GM19463 (cell line): ENCODE measurements around the gene ST7.
"Not testable (repeated sequence)": the region's sequence is repeated elsewhere in the genome, so short reads cannot be mapped to it uniquely, and the experiment has no call there.

Experiments
- ATAC-seq: cut with Tn5 transposase; IDR thresholded peaks from one replicate; pipeline ENCODE4 v1.9.1; 2021; ENCODE audit warnings: mild to moderate bottlenecking, moderate library complexity; ENCODE audit not compliant: unreplicated experiment

ST7 gene

DNA sequence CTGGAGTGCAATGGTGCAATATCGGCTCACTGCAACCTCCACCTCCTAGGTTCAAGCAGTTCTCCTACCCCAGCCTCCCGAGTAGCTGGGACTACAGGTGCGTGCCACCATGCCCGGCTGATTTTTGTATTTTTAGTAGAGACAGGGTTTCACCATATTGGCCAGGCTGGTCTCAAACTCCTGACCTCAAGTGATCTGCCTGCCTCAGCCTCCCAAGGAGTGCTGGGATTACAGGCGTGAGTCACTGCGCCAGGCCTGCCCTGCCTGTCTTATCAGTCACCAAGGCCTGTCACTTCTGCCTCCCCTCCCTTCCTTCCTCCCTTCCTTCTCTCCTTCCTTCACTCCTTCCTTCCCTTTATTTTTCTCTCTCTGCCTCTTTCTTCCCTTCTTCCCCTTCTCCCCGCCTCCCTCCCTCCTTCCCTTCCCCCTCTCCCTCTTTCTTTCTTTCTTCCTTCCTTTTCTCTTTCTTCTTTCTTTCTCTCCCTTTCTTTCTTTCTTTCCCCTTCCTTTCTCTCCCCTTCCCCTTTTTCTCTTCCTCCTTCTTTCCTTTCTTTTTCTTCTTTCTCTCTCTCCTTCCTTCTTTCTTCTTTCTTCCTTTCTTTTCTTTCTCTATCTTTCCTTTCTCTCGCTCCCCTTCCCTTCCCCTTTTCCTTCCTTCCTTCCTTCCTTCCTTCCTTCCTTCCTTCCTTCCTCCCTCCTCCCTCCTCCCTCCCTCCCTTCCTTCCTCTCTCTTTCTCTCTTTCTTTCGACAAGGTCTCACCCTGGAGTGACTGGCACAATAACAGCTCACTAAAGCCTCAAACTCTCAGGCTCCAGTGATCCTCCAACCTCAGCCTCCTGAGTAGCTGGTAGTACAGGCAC is 3.1 kb upstream of the ST7 start:
- ATAC-seq = no peak

DNA sequence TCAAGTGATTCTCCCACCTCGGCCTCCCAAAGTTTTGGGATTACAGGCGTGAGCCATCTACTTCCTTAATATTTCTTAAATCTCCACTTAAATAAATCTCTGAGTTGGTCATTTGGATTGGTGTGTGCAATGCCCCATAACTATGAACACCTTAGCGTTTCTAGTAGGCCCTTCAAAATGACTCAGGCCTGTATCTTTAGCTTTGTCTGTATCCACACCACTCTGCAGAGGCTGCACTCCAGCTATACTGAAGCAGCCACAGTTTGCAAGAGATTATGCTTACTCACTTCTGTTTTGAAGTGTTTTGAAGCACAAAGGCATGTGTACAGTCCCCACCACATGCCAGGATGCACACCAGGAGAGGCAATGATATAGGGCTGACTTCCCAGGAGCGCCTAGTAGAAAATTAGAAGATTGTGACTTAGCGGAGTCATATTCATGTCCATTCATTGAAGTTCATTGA is 2.4 kb upstream of the ST7 start:
- no peak for ATAC-seq

DNA sequence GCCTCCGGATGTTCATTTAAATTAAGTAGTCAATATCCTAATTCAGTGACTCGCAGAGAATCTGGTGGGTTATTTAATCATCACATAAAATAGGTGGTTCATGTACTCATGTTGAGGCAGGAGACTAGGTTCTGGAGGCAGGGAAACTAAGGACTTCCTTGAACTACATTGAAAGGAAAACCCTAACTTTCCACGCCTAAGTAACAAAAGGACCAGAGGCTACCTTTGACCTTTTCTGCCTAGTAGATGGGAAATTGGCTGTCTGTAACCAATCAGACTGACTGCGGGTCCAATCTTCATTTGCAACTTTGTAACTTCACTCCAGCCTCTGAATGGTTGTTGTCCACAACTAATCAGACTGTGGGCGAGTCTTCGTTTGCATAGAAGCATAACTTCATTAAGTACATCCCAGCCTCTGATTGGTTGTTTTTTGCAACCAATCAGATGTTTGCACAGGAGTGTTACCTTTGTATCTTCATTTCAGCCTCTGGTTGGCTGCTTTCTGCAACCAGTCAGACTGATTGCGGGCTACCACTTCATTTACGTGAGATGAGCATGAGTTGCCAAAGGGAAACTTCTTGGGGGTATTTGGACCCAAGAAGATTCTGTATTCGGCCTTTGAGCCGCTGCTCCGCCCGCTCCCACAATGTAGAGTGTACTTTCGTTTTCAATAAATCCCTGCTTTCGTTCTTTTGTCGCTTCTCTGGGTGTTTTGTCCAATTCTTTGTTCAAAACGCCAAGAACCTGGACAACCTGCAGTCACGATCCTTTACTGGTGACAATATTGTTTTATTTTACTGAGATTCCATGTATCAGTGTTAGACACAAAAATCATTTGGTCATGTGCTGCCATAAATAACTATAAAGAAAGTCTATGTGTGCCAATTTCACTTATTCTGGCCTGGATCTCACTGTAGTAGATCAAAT is 1.7 kb upstream of the ST7 start:
- no peak for ATAC-seq

DNA sequence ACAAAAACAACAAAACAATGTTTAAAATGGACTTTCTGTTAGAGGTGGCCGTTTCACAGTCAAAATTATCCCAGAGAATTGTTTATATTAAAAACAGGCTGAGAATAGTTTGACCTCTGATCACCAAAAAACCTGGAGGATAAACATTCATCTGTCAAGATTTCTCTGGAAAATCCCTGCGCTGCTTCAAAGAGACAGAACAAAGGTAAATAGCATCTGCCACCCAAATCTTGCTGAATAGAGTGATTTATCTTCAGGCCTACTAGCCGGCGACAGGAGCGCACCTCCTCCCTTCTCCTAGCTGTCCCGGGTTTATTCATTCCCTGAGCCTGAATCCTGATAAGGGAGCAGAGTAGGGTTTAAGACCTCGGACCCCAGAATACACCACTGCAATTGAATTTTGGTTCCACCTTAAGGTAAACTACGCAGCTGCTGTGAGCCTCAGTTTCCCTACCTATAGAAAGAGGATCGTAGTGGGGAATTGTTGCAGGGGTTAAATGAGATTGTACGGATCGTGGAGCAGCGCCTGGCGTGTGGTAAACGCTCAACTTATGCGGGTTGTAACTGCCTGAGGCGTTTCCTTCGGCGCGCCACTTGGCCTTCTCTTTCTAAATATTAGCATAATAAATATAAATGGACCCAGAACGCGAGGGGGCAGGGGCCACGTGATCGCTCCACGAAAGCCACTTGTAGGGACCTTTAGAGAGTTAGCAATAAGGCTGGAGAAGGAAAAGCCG is 498 bp upstream of the ST7 start:
- peak; percentile 14 for ATAC-seq

DNA sequence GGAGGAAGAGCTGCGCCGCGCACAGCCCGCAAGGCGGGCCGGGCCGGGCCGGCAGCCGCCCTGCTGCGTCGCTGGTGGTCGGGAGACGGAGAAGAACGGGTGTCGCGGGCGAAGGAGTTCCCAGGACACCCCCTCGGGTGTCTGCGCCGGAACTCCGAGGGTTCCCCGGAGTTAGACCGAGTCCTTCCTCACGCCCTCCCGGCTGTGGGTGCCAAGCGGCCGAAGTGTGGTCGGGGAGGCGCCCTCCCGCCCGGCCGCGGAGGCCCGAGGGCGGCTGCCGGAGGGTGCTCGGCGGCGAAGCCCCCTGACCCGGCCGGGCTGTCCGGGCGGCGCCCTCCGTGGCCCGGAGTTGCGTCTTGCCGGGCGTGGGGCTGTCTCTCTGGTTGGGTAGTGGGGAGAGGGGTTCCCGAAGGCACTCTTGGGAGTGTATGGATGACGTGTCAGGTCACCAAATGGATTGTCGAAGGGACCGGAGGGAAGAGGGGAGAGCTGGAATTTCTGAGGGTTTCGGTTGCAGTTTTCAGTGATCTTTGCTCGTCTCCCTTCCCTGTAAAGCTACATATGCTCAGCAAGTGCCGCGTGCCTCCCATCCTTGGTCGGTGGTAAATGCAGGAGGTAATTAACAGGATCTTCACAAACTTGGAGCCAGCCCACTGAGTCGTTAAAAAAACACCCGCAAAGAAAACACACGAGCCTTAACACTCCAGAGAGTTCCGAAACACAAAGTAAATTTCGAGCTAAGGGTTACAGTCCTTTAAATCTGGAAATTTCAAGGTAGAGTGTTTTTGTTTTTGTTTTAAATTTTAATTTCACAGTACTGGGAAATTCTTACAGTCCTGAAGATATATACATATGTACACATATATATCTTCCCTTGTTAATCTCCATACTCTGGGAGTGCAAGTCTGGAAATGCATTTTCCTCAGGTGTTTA is 871 bp downstream of the ST7 start:
- peak; percentile 17 for ATAC-seq

DNA sequence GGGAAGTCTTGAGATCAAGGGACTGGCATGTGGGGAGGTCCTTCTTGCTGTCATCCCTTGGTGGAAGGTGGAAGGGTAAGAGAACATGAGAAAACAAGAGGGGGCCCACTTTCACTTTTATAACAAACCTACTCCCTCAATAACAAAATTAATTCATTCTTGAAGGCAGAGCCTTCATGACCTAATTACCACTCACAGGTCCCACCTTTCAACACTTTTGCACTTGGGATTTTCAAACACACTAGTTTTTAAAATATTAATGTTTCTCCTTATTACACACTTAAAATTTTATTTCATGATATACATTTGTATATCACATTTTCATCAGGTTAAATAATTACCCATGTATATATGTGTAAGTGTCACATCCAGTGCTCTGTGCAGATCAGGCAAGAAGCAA is 2.0 kb downstream of the ST7 start:
- ATAC-seq = no peak

DNA sequence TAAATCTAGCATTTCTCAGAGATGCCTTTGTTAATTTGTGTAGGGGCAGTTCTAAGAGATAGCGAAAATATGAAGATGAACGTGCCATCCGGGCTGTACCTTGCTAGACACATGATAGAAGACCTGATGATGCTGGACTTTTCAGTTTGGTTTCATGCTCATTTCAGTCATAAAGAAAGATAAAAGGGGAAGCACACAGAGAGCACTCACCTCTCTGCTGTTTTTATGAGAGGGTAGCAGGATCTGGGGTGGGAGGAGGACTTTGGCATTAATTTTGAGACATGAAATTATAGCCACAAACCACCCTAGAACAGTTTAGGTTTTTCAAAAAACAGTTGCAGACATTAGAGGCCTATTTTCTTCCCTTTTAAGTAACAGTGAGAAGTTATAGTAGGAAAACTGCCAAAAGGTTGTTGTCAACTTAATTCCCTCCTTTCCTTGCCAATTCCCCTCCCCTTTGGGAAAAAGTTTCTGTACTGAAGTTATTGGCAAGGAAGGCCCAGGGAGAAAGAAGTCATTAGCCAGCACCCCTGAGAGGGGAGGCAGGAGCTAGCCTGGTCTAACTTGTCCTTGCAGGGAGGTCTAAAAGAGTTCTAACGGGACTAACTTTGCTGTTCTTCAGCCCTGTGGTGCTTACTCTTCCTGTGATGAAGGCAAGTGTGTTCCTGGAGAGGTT is 2.6 kb downstream of the ST7 start:
- ATAC-seq = peak; percentile 69

DNA sequence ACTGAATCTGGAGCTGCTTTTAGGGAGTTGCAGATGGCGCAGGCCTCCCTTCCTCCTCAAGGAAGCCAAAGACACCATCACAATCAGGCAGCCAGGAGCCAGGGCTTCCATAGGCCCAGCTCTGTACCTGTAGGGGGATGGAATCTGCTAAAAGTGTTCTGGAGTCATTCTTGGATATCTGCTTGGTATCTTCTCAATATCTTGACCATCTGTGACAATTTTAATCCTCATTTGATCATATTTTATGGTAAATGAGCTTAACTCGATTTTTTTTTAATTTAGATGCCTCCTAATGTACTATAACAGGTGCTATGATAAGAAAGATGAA is 3.1 kb downstream of the ST7 start:
- no peak for ATAC-seq

DNA sequence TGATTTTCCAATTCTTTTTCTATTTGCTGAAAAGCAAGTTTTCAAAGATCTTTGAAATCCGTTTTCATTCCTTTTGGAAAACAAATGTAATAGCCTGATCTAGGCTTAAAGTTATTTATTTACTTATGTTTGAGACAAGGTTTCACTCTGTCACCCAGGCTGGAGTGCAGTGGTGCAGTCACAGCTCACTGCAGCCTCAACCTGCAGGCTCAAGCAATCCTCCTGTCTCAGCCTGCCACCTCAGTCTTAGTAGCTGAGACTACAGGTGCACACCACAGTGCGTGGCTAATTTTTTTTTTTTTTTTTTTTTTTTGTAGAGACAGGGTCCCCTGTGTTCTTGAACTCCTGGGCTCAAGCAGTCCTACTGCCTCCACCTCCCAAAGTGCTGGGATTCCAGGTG is 4.6 kb downstream of the ST7 start:
- peak; percentile 33 for ATAC-seq

DNA sequence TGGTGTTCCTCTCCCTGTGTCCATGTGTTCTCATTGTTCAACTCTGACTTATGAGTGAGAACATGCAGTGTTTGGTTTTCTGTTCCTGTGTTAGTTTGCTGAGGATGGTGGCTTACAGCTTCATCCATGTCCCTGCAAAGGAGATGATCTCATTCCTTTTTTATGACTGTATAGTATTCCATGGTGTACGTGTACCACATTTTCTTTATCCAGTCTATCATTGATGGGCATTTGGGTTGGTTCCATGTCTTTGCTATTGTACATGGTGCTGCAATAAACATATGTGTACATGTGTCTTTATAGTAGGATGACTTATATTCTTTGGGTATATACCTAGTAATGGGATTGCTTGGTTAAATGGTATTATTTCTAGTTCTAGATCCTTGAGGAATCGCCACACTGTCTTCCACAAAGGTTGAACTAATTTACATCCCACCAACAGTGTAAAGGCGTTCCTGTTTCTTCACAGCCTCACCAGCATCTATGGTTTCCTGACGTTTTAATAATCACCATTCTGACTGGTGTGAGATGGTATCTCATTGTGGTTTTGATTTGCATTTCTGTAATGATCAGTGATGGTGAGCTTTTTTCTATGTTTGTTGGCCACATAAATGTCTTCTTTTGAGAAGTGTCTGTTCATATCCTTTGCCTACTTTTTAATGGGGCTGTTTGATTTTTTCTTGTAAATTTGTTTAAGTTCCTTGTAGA is 8.8 kb downstream of the ST7 start:
- not testable (repeated sequence) for ATAC-seq

DNA sequence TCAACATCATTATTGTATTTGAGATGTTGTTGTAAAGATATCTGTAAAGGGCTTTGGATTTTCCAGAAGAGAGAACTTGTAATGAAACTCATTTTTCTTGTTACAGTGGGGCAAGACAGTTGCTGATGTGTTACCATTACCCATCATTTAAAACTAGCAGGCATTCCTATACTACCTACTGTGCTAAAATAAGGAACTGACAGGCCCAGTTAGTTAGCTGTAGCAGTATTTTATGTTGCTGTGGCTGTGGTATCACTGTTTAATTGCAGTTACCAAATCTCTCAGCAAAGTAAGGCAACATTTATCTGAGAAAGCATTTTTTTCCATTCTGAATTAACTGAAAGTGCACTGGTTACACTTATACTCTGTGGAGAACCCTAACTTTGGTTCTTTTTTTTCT is 9.9 kb downstream of the ST7 start:
- ATAC-seq = no peak

DNA sequence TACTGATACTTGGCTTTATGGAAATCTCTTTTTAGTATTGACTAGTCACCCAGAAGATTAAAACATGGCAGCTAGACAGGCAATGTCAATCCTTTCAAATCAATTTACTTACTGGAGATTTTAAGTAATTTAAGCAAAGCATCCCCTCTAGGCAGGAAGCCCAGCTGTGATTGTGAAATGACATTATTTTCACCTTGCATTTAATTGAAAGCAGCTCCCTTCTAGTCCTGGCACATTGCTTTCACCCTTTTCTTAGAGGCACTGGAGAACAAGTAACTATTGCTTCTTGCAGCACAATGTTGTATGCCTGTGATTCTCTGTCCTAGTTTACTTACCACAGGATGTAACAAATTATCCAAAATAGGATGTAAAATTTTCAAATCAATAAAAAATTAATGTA is 13.3 kb downstream of the ST7 start:
- ATAC-seq = no peak

DNA sequence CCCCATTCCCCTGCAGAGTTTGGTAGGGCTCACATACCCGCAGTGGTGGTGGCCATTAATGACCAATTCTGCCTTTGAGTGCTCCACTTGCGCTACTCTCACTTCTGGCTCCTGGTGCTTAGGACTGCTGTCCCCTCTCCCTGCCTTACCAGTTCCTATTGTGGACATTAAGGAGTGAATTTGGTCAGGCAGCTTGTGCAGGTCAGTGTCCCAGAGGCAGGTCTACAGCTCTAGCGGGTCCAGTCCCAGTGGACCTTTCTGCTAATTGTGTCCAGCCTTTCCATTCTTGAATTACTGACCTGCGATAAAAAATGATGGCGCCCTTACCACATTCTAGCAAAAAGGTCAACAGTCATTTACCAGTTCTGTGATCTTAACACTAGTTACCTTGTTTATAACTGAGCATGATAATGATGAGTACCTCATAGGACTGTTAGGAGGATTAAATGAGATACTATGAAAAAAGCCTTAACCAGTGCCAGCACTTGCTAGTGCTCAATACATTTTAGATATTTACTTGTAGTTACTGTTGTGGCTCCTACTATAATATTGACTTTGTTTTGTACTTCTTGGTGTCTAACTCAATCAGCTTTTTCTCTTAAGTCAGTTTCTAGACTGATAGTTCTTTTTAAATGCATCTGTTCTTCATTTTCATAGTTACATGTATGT is 14.1 kb downstream of the ST7 start:
- no peak for ATAC-seq

DNA sequence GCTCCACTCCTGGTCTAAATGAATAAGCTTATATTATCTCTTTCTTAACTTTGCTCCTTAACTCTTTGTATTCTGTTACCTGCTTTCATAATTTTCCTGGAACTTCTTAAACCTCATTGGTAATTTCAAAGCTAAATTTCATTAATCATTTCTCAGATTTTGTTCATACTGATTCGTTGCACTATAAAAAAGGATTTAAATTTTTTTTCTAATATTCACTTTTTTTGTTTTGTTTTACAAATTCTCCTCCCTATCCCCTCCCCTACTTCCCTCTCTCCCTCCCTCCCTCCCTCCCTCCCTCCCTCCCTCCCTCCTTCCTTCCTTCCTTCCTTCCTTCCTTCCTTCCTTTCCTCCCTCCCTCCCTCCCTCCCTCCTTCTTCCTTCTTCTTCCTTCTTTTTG is 14.7 kb downstream of the ST7 start:
- ATAC-seq = no peak

DNA sequence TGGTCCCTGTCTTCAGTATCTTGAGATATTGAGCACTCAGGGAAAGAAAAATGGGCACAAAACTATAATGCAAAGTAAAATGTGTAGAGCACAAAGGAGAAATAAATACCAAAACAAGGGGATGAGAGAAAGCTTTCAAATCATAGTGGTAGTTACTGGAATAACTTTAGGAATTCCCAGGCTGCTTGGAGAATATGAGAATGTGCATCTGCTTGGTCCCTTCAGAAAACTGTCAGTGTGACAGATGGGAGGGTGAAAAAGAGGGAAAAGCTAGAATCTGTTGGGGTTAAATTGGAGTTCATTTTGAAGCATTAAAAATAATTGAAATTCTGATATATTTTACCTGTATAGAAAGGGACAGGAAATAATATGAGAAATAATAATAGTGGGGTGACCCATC is 15.3 kb downstream of the ST7 start:
- ATAC-seq = no peak

DNA sequence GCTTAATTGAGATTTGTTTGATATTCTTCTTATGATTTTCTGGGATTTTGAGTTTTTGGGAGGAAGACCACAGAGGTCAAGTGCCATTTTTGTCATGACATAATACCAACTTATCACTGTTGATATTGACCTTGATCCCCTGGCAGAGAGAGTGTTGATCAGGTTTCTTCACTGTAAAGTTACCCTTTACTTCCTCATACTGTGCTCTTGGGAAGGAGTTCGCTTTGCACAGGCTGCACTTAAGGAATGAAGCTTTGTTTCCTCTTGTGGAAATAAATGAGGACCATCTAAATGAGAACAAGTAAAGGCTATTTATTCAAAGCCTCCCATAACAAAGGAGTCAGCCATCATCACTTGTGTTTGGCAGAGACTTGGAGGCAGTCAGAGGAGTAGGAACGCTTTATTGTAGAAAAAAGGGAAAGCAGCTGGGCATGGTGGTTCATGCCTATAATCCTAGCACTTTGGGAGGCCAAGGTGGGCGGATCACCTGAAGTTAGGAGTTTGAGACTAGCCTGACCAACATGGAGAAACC is 16.1 kb downstream of the ST7 start:
- no peak for ATAC-seq

DNA sequence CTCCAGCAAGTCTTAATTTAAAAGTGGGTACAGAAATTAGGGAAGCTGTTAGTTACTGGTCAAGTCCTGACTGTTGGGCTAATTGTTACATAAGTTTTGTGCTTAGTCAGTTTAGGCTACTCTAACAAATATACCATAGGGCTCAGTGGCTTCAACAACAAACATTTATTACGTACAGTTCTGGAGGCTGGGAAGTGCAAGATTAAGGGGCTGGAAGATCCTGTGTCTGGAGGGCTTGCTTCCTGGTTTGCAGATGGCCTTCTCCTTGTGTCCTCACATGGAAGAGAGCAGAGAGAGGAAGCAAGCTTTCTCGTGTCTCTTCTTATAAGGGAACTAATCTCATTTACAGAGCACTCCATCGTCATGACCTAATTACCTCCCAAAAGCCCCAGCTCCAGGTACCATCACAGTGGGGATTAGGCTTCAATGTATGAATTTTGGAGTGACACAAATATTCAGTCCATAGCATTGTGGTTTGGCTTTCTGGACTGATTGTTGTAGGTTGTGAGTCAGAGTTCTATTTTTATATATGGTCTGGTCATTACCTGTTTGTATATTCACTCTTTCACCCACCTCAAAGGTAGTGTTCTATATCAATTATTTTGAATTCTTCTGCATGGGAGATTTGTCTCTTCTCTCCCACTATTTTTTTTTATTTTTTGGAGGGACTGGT is 17.1 kb downstream of the ST7 start:
- ATAC-seq = peak; percentile 74

DNA sequence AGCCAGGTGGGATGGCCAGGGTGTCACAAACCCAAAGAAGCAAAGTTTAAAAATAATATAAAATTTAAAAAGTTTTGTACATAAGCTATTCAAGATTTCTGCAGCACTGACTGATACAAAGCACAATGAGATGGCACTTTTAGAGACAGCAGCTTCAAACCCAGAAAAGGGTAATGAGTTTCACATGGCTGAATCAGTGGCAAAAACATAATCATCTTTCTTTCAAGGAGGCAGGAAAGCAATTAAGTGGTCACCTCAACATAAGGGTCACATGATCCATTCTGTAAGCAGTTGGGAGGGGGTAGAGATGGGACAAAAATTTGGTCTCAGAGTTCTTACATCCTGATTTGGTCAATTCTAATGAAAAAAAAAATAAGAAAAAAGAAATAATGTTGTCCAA is 17.9 kb downstream of the ST7 start:
- peak; percentile 29 for ATAC-seq
